HepG2 (cell line): Measurements from ENCODE around the gene ALG11. TPM values are rescaled to one million over a fixed set of nuclear protein-coding genes. Genes with fewer than 3 reads are reported as not detected.

ENCODE experiments used
- ATF6 ChIP-seq: sonication (generic); formaldehyde crosslinking; conservative IDR thresholded peaks from 2 replicates; pipeline ENCODE4 v1.4.0; 2020; ENCODE audit warnings: missing genetic modification reagents
- BORCS8-MEF2B ChIP-seq: sonication (generic); formaldehyde crosslinking; IDR thresholded peaks from 2 replicates; pipeline ENCODE4 v1.8.0; 2022; ENCODE audit warnings: mild to moderate bottlenecking, missing genetic modification reagents
- EHMT2 ChIP-seq: fragments of 200-600 bp; sonication (generic); IDR thresholded peaks from 2 replicates; pipeline ENCODE4 v1.7.0; 2017; ENCODE audit warnings: antibody characterized with exemption, low read depth, low read length, borderline replicate concordance
- GATAD1 ChIP-seq: IDR thresholded peaks from 2 replicates; pipeline ENCODE4 v1.6.1; 2016; ENCODE audit warnings: missing genetic modification reagents, missing compliant biosample characterization
- KLF13 ChIP-seq: sonication (generic); formaldehyde crosslinking; IDR thresholded peaks from 2 replicates; pipeline ENCODE4 v1.4.0; 2020; ENCODE audit warnings: mild to moderate bottlenecking, missing genetic modification reagents
- MED1 ChIP-seq: sonication (generic); formaldehyde crosslinking; IDR thresholded peaks from 2 replicates; pipeline ENCODE4 v1.4.0; 2020; ENCODE audit warnings: missing genetic modification reagents
- MTA1 ChIP-seq: sonication (generic); formaldehyde crosslinking; IDR thresholded peaks from 2 replicates; pipeline ENCODE4 v1.4.0; 2020; ENCODE audit warnings: missing genetic modification reagents, mild to moderate bottlenecking, borderline replicate concordance
- PAX8 ChIP-seq: sonication (generic); formaldehyde crosslinking; IDR thresholded peaks from 2 replicates; pipeline ENCODE4 v1.8.0; 2022; ENCODE audit warnings: mild to moderate bottlenecking, missing genetic modification reagents, borderline replicate concordance
- PLRG1 ChIP-seq: fragments of 450-650 bp; conservative IDR thresholded peaks from 2 replicates; pipeline ENCODE4 v1.6.1; 2016
- SMARCC2 ChIP-seq: fragments of 450-650 bp; IDR thresholded peaks from 2 replicates; pipeline ENCODE4 v1.6.1; 2017; ENCODE audit warnings: antibody characterized with exemption, mild to moderate bottlenecking
- SMC3 ChIP-seq: IDR thresholded peaks from 2 replicates; pipeline ENCODE4 v1.6.1; 2011; ENCODE audit warnings: low read length, improper control_type of control experiment
- SNAPC2 ChIP-seq: sonication (generic); formaldehyde crosslinking; IDR thresholded peaks from 2 replicates; pipeline ENCODE4 v1.8.1; 2022; ENCODE audit warnings: mild to moderate bottlenecking, missing genetic modification reagents
- SOX13 ChIP-seq, 3 experiments: fragments of 450-650 bp in 1 of 3; sonication (generic) in 1 of 3; formaldehyde crosslinking in 1 of 3; IDR thresholded peaks in 2 of 3; conservative IDR thresholded peaks in 1 of 3; 2 replicates each; pipeline versions ENCODE4 v1.5.0 to v1.6.1; 2016 to 2020; ENCODE audit warnings: antibody characterized with exemption in 1 of 3, mild to moderate bottlenecking in 1 of 3, missing compliant biosample characterization in 1 of 3, missing genetic modification reagents in 1 of 3, moderate library complexity in 1 of 3
- TGIF2 ChIP-seq: IDR thresholded peaks from 2 replicates; pipeline ENCODE4 v1.6.1; 2016; ENCODE audit warnings: control low read depth, missing compliant biosample characterization
- TSC22D2 ChIP-seq: sonication (generic); formaldehyde crosslinking; IDR thresholded peaks from 2 replicates; pipeline ENCODE4 v1.5.1; 2020; ENCODE audit warnings: missing genetic modification reagents, mild to moderate bottlenecking, borderline replicate concordance
- ZNF33A ChIP-seq: sonication (generic); formaldehyde crosslinking; IDR thresholded peaks from 2 replicates; pipeline ENCODE4 v1.5.1; 2020; ENCODE audit warnings: missing genetic modification reagents, mild to moderate bottlenecking, moderate library complexity, borderline replicate concordance
- ZNF572 ChIP-seq: sonication (generic); formaldehyde crosslinking; IDR thresholded peaks from 2 replicates; pipeline ENCODE4 v1.5.1; 2020; ENCODE audit warnings: mild to moderate bottlenecking, missing genetic modification reagents
- ZNF713 ChIP-seq: sonication (generic); formaldehyde crosslinking; IDR thresholded peaks from 2 replicates; pipeline ENCODE4 v1.4.0; 2020; ENCODE audit warnings: mild to moderate bottlenecking, missing genetic modification reagents
- ZNF780A ChIP-seq: sonication (generic); formaldehyde crosslinking; IDR thresholded peaks from 2 replicates; pipeline ENCODE4 v1.8.0; 2022; ENCODE audit warnings: mild to moderate bottlenecking, missing genetic modification reagents, moderate library complexity
- polyA plus RNA-seq, 8 experiments: library from polyadenylated mRNA; depleted of rRNA in 3 of 8; stranded (reverse) in 7 of 8; unstranded in 1 of 8; fragments of >200 nt; fragmentation: Illumina TruSeq in 4 of 8; extraction: Trizol in 4 of 8; gene quantifications; 2 replicates each; pipeline versions ENCODE4 v1.2.1 to v1.2.3, GENCODE V29; 2011 to 2016; ENCODE audit warnings: low read depth in 4 of 8, missing spikeins in 1 of 8, mixed read lengths in 1 of 8; ENCODE audit not compliant: insufficient read depth in 1 of 8
- total RNA-seq, 5 experiments: library from RNA; depleted of rRNA; stranded (reverse); fragments of >200 nt; fragmentation: Illumina TruSeq; extraction: Trizol; gene quantifications; 2 replicates each; pipeline ENCODE4 v1.2.3, GENCODE V29; 2016; ENCODE audit warnings: low read depth in 1 of 5
- TF ChIP-seq, protein P1 (sequence below), 2 experiments: IDR thresholded peaks; 2 replicates each; pipeline ENCODE4 v1.6.1; 2011 to 2012; ENCODE audit warnings: low read length in 2 of 2, borderline replicate concordance in 1 of 2, low read depth in 1 of 2, mild to moderate bottlenecking in 1 of 2, moderate library complexity in 1 of 2
- TF ChIP-seq, protein P2 (sequence below): sonication (generic); formaldehyde crosslinking; IDR thresholded peaks from 2 replicates; pipeline ENCODE4 v1.5.1; 2020; ENCODE audit warnings: mild to moderate bottlenecking, moderate library complexity, missing genetic modification reagents

The ALG11 gene
- total and polyA plus RNA-seq, 2 of the 13 experiments (the other 11 are each of a cell fraction or from before 2014, with no cell fraction given): 14.7 to 27.9 TPM

GRCh38 chr13:52011632-52012511 lies at the start of gene ALG11 (continued):
- TF ChIP-seq SOX13 (IDR thresholded peaks at IDR 0.05) (0 out of 2 replicates have a peak, but pooled peaks have one; percentile 5), SOX13 (CRISPR knock-in tag; conservative IDR thresholded peaks at IDR 0.05 in 1 of 2, IDR thresholded peaks at IDR 0.05 in 1 of 2) (peak in 1 of 2 experiments; percentile 83; a peak in 2 of 4 replicates), MTA1 (peak; percentile 93), ATF6 (CRISPR knock-in tag) (no peak), EHMT2 (no peak), KLF13 (CRISPR knock-in tag) (no peak), TGIF2 (CRISPR knock-in tag) (peak; percentile 45; the same call in 1 of the 2 replicates), ZNF33A (CRISPR knock-in tag) (peak; percentile 67; the same call in 1 of the 2 replicates), ZNF572 (CRISPR knock-in tag) (peak; percentile 38; the same call in 1 of the 2 replicates), MED1 (peak; percentile 92), PLRG1 (no peak), SMC3 (no peak; the same call in 1 of the 2 replicates), SMARCC2 (no peak), TSC22D2 (CRISPR knock-in tag) (peak; percentile 55; the same call in 1 of the 2 replicates), PAX8 (CRISPR knock-in tag) (no peak), BORCS8-MEF2B (CRISPR knock-in tag) (peak; percentile 83), GATAD1 (peak; percentile 91), SNAPC2 (CRISPR knock-in tag) (peak; percentile 78), ZNF713 (0 out of 2 replicates have a peak, but pooled peaks have one; percentile 73), ZNF780A (CRISPR knock-in tag) (peak; percentile 74; the same call in 1 of the 2 replicates)
- TF ChIP-seq, protein P1, sequence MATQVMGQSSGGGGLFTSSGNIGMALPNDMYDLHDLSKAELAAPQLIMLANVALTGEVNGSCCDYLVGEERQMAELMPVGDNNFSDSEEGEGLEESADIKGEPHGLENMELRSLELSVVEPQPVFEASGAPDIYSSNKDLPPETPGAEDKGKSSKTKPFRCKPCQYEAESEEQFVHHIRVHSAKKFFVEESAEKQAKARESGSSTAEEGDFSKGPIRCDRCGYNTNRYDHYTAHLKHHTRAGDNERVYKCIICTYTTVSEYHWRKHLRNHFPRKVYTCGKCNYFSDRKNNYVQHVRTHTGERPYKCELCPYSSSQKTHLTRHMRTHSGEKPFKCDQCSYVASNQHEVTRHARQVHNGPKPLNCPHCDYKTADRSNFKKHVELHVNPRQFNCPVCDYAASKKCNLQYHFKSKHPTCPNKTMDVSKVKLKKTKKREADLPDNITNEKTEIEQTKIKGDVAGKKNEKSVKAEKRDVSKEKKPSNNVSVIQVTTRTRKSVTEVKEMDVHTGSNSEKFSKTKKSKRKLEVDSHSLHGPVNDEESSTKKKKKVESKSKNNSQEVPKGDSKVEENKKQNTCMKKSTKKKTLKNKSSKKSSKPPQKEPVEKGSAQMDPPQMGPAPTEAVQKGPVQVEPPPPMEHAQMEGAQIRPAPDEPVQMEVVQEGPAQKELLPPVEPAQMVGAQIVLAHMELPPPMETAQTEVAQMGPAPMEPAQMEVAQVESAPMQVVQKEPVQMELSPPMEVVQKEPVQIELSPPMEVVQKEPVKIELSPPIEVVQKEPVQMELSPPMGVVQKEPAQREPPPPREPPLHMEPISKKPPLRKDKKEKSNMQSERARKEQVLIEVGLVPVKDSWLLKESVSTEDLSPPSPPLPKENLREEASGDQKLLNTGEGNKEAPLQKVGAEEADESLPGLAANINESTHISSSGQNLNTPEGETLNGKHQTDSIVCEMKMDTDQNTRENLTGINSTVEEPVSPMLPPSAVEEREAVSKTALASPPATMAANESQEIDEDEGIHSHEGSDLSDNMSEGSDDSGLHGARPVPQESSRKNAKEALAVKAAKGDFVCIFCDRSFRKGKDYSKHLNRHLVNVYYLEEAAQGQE (IDR thresholded peaks at IDR 0.05; ENCODE audit: borderline replicate concordance in 1 of 2, low read depth in 1 of 2, low read length in 2 of 2): peak in 1 of 2 experiments; percentile 80; a peak in 1 of 4 replicates
- TF ChIP-seq, protein P2, sequence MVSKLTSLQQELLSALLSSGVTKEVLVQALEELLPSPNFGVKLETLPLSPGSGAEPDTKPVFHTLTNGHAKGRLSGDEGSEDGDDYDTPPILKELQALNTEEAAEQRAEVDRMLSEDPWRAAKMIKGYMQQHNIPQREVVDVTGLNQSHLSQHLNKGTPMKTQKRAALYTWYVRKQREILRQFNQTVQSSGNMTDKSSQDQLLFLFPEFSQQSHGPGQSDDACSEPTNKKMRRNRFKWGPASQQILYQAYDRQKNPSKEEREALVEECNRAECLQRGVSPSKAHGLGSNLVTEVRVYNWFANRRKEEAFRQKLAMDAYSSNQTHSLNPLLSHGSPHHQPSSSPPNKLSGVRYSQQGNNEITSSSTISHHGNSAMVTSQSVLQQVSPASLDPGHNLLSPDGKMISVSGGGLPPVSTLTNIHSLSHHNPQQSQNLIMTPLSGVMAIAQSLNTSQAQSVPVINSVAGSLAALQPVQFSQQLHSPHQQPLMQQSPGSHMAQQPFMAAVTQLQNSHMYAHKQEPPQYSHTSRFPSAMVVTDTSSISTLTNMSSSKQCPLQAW (CRISPR knock-in tag): peak; percentile 90
